Activated naive CD8-positive, alpha-beta T cell treated with anti-CD3 and anti-CD28 coated beads for 36 hours (primary cell): Measurements from ENCODE around the gene TMEM255A. TPM values are rescaled to one million over a fixed set of nuclear protein-coding genes. Genes with fewer than 3 reads are reported as not detected.
A peak's percentile ranks its signal among the peaks of the same experiment; 100 is the strongest.

ENCODE experiments used
- DNase-seq: peaks from one replicate; pipeline ENCODE4 v3.0.0; 2021
- H3K27ac Mint-ChIP-seq: one replicate; pipeline ENCODE4 v1.8.0; 2022; ENCODE audit warnings: mild to moderate bottlenecking, moderate library complexity, mixed read lengths
- H3K27me3 Mint-ChIP-seq: one replicate; pipeline ENCODE4 v1.8.0; 2022; ENCODE audit warnings: mild to moderate bottlenecking, mixed read lengths
- H3K36me3 Mint-ChIP-seq: one replicate; pipeline ENCODE4 v1.8.0; 2021; ENCODE audit warnings: mild to moderate bottlenecking, mixed read lengths
- H3K4me1 Mint-ChIP-seq: one replicate; pipeline ENCODE4 v1.8.0; 2021; ENCODE audit warnings: mixed read lengths
- H3K4me3 Mint-ChIP-seq: one replicate; pipeline ENCODE4 v1.8.0; 2022; ENCODE audit warnings: mild to moderate bottlenecking, moderate library complexity, mixed read lengths
- H3K9me3 Mint-ChIP-seq: one replicate; pipeline ENCODE4 v1.8.0; 2022; ENCODE audit warnings: mixed read lengths
- total RNA-seq, 2 experiments: library from RNA; stranded (reverse); gene quantifications; one replicate each; pipeline ENCODE4 v1.2.3, GENCODE V29; 2021

TMEM255A gene
- total RNA-seq, 2 experiments from 2014 or later, result not detected

DNA sequence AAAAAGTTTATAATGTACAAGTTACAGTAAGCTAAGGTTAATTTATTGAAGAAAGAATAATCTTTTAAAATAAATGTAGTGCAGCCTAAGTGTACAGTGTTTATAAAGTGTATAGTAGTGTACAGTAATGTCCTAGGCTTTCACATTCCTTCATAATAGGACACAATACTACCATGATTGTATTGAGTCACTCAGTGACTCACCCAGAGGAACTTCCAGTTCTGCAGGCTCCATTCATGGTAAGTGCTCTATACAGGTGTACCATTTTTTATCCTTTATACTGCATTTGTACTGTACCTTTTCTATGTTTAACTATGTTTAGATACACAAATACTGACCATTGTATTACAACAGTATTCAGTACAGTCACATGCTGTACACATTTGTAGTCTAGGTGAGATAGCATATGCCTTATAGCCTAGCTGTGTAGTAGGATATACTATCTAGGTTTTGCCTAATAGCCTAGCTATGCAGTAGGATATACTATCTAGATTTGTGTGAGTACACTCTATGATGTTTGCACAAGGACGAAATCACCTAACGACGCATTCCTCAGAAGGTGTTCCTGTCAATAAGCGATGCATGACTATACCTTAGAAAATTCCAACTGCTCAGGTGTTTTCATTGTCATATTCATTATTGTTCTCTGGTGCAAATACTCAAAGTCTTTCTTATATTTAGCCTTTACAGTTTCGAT lies 5.5 kb upstream of the TMEM255A start:
- Mint-ChIP-seq H3K36me3 (no peaks in the 10 kb centered on the region), H3K27me3 (peaks cover 19% of the 10 kb centered on the region), H3K4me3 (no peak overlapping the region), H3K9me3 (no peaks in the 10 kb centered on the region), H3K4me1 (no peaks in the 10 kb centered on the region), H3K27ac (no peak overlapping the region)
- no peak for DNase-seq

DNA sequence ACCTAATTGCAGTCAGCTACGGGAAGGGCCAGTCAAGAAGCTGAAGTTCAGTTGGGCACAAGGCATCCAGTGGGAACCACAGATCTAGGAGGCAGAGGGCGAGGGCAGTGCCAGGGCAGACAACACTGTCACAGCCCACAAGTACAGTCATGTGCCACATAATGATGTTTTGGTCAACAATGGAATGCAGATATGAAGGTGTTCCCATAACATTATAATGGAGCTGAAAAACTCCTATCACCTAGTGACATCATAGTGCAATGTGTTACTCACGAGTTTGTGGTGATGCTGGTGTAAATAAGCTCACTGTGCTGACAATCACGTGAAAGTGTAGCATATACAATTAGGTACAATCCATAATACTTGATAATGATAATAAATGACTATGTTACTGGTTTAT lies 4.5 kb upstream of the TMEM255A start:
- no peak for DNase-seq
- Mint-ChIP-seq H3K36me3 (no peaks in the 10 kb centered on the region), H3K4me1 (no peaks in the 10 kb centered on the region), H3K9me3 (no peaks in the 10 kb centered on the region), H3K27me3 (peaks cover 25% of the 10 kb centered on the region), H3K4me3 (no peak overlapping the region), H3K27ac (no peak overlapping the region)

DNA sequence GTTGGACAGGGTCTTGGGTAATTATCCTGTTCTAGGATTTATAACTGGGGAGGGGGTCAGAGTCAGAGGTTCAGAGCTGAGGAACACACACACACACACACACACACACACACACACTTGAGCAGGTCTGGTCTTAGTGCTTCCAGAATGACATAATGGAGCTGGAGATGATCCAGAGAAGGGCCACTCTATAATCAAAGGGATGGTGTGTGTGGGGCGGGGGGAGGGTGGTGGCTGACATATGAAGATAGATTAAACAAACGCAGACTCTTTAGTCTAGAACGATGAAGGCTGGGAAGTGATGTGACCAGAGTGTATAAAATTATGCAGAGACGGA lies 434 bp upstream of the TMEM255A start:
- Mint-ChIP-seq H3K36me3 (no peaks in the 10 kb centered on the region), H3K4me1 (peaks cover 12% of the 10 kb centered on the region), H3K4me3 (no peak overlapping the region), H3K27me3 (peaks cover 50% of the 10 kb centered on the region), H3K9me3 (no peaks in the 10 kb centered on the region), H3K27ac (no peak overlapping the region)
- DNase-seq, result no peak

DNA sequence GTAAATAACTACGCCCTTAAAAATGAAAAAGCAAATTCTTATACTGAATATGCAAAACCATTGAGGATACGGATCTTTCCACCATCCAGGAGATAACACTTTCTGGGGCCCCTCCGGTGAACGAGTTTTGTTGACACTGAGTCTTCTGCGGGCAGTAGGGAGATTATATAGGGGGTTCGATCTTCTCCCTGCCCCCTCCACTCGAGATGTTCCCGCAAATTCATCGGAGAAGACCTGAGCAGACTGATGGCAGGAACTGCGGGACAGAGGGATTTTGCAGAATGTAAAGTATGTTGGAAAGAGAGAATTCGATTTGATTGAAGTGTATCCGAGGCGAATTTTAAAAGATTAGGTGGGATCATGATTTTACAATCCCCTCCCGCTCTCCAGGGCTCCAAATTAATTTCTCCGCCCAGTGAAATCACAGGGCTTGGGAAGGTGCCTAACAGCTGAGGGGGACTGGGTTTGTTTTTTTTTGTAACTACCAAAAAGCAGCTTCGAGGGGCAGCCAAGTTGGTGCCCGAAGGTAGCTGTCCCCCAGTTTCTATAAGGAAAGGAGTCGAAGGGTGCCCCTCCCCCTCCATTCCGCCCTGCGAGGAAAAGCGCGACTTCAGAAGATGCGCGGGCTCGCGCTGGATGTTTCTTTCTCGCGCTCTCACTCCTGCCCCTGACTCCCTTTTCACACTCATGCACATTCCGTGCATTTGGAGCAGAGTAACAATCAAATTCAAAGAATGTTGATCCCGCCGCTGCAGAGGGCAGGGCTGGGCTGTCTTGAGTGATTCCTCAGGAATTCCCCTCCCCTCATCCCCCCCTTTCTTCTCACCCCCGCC lies 1.2 kb downstream of the TMEM255A start:
- Mint-ChIP-seq H3K36me3 (no peaks in the 10 kb centered on the region), H3K27me3 (peaks cover 54% of the 10 kb centered on the region), H3K4me3 (peak overlapping the region; percentile 80), H3K27ac (peak overlapping the region; percentile 62), H3K9me3 (no peaks in the 10 kb centered on the region), H3K4me1 (peaks cover 15% of the 10 kb centered on the region)
- peak; percentile 5 for DNase-seq

DNA sequence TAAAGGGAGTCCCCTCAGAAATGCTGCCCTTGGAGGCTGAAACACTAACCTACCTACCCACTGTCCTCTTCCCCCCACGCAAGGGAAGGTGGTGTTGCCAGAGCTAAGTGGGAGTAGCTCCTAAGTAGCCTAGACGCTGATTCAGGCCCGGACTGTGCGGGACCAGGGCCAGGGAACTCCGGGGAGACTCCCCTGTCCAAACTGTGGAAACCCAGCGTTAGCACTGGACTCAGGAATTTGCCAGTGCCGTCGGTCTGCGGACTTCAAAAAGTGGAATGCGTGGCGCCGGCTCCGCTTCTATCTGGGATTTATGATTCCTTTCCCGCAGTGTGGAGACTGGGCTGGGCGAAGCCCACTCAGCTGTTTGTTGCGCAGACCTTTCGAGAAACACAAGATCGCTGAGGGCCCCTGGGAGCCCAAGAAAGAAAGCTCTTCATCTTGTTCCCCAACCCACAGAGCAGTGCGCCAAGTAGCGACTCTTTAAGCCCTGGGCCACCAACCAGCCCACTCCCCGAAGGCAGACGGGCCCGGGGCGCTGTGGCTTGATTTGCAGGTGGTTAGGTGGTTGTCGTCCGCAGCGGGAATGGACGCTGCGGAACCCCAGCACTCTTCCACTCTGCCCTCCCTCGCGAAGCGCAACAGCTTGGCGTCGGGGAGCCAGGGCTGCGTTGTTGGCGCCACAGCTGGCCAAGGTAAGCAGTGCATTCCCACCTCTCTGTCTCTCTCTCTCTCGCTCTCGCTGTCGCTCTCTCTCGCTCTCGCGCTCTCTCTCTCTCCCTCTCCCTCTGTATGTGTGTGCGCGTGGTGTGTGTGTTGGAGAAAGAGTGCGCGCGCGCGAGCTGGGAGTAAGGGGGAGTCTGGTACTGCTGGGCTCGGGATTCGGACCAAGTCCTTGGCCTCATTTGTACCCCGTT lies 2.0 kb downstream of the TMEM255A start:
- Mint-ChIP-seq H3K9me3 (no peaks in the 10 kb centered on the region), H3K4me1 (peaks cover 15% of the 10 kb centered on the region), H3K27ac (peak overlapping the region; percentile 62), H3K4me3 (peak overlapping the region; percentile 80), H3K27me3 (peaks cover 54% of the 10 kb centered on the region), H3K36me3 (no peaks in the 10 kb centered on the region)
- peak; percentile 67 for DNase-seq

DNA sequence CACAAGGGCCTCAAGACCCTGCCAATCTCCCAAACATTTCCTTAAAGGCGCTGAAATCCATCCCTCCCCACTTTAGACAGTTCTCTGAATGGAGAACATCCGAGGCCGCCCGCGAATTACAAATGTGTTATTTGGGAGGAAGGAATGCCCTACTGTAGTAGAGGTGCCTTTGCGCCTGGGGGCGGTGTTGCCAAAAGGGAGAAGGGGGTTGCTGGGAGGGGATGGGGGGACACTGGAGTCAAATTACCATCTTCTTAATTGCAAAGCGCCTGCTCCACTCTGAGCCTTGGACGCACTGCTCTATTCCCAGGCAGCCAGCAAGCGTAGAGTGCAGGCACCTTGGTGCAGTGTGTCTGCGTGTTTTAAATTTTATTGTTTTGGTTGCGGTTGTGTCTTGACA lies 2.7 kb downstream of the TMEM255A start:
- H3K4me3 Mint-ChIP-seq, result no peak overlapping the region
- peaks cover 15% of the 10 kb centered on the region for H3K4me1 Mint-ChIP-seq
- no peak for DNase-seq
- peaks cover 51% of the 10 kb centered on the region for H3K27me3 Mint-ChIP-seq
- H3K36me3 Mint-ChIP-seq, result no peaks in the 10 kb centered on the region
- no peaks in the 10 kb centered on the region for H3K9me3 Mint-ChIP-seq
- H3K27ac Mint-ChIP-seq, result no peak overlapping the region

DNA sequence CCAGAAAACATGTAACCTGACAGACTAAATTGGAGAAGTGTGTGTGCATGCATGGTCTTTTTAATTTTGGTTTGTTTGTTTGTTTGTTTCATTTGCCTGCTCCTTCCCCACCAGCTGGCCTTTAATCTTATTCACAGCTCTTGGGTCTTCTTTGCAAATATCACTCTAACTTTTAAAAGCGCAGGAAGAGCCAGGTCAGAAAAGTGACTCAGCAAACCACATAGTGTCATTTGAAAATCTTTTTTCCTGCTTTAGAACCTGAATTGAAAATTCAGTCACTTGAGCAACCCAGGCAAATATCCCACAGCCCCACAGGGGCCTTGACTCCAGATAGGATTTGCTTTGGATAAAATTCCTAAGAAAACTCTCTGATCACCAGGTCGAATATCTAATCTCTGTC lies 4.6 kb downstream of the TMEM255A start:
- Mint-ChIP-seq H3K4me1 (peaks cover 27% of the 10 kb centered on the region), H3K27me3 (peaks cover 37% of the 10 kb centered on the region), H3K4me3 (no peak overlapping the region), H3K9me3 (no peaks in the 10 kb centered on the region), H3K36me3 (no peaks in the 10 kb centered on the region), H3K27ac (no peak overlapping the region)
- no peak for DNase-seq

DNA sequence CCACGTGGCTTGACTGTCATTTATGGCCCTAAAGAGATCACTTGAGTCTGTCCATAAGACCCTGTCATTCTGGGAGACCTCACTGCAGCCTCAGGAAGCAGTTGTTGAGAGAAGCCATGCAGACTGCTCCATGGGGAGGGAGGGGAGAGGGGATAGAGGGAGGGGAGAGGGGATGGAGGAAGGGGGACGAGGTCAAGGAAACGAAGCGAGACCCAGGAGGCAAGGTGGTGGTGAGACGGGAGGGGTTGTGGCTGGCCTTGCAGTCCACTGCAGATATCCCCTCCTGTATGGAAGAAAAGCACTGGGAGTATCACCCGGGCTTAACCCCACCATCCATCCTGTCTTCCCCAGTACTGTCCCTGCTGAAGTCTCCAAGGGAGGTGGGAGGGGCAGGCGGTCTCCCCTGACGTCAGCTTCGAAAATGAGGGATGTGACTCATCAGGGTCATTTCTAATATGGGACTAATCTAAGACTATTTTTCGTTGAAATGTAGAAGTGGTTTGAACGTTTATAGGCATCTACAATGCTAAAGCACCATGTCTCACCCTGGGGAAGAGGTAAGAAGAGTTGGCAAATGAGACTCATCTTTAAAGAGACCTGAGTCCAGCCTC lies 5.6 kb downstream of the TMEM255A start:
- no peak overlapping the region for H3K27ac Mint-ChIP-seq
- peaks cover 27% of the 10 kb centered on the region for H3K4me1 Mint-ChIP-seq
- no peak overlapping the region for H3K4me3 Mint-ChIP-seq
- DNase-seq, result no peak
- no peaks in the 10 kb centered on the region for H3K36me3 Mint-ChIP-seq
- peaks cover 33% of the 10 kb centered on the region for H3K27me3 Mint-ChIP-seq
- H3K9me3 Mint-ChIP-seq, result no peaks in the 10 kb centered on the region

DNA sequence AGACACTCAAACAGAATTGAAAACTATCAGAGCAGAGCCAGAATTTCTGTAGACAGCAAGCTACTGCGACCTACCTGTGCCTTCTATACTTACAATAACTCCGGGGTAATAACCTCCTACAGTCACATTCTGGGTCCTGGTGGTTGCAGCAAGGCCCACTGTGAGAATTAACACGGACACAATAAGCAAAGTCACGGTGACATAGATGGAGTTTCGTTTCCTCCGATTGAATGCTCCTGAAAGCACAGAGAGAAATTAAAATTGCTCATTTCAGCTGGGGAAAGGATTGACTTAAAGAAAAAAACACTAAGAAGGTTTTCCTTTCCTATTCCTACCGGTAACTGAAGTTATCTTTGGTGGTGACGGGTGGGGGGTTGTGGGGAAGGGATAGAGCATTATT lies 7.0 kb downstream of the TMEM255A start:
- no peaks in the 10 kb centered on the region for H3K36me3 Mint-ChIP-seq
- no peaks in the 10 kb centered on the region for H3K9me3 Mint-ChIP-seq
- no peak overlapping the region for H3K4me3 Mint-ChIP-seq
- H3K27ac Mint-ChIP-seq, result no peak overlapping the region
- H3K4me1 Mint-ChIP-seq, result peaks cover 21% of the 10 kb centered on the region
- no peak for DNase-seq
- peaks cover 20% of the 10 kb centered on the region for H3K27me3 Mint-ChIP-seq

DNA sequence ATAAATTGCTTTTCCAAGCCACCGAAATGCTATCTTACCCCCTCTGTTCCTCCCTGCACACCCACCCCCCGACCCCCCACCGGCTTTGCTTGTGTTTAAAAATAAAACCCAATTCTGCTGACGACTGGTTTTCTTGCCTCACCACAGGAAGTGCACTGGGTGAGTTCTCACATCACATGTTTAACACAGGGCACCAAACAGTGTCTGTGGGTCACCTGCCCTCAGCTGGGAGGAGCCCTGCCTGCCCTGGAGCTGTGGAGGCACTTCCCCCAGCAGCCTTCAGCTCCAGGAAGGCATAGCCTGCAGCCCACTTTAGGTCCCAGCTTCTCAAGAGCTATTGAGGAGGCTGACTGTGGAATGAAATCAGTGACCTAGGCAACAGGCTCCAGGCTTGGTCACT lies 8.8 kb downstream of the TMEM255A start:
- H3K9me3 Mint-ChIP-seq, result no peaks in the 10 kb centered on the region
- DNase-seq, result peak; percentile 22
- peaks cover 18% of the 10 kb centered on the region for H3K4me1 Mint-ChIP-seq
- H3K4me3 Mint-ChIP-seq, result no peak overlapping the region
- peaks cover 7% of the 10 kb centered on the region for H3K27me3 Mint-ChIP-seq
- H3K36me3 Mint-ChIP-seq, result no peaks in the 10 kb centered on the region
- peak overlapping the region; percentile 58 for H3K27ac Mint-ChIP-seq

DNA sequence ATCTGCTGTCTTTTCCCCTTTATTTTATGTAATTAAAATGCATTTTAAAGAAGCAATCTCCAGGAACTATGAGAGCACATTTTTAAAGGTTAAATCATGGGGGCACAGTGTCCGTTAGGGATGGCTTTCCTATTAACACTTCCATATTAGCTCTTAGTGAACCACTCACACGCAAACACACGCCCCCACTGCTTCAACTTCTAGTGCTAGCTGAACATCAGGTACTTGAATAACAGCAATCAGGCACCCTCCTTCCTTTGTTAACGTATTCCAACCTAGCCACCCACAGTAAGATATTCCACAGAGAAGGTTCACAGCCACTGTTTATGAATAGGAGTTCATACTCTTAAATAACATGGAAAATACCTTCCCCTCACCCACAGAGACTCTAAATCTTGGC lies 9.3 kb downstream of the TMEM255A start:
- Mint-ChIP-seq H3K9me3 (no peaks in the 10 kb centered on the region), H3K4me1 (peaks cover 17% of the 10 kb centered on the region), H3K36me3 (no peaks in the 10 kb centered on the region), H3K27ac (peak overlapping the region; percentile 6), H3K27me3 (peaks cover 7% of the 10 kb centered on the region), H3K4me3 (no peak overlapping the region)
- no peak for DNase-seq

DNA sequence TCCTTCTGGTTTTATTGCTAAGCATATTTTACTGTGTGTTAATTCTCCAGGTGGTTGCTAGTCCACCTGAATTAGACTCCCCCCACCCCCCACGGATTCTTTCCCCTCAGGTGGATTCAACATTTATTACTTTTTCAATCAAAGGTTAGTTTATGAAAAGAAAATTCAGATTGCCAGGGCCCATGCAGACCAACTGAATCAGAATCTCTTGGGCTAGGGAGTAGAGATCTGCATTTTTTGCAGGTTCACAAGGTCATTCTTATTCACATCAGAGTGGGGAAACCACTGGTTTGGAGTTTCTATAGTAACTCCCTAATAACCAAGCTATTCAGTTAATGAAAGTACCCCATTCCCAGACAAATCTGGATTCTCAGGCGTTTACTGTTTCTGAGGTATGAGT lies 9.8 kb downstream of the TMEM255A start:
- Mint-ChIP-seq H3K9me3 (no peaks in the 10 kb centered on the region), H3K4me1 (peaks cover 14% of the 10 kb centered on the region), H3K36me3 (no peaks in the 10 kb centered on the region), H3K4me3 (no peak overlapping the region), H3K27ac (no peak overlapping the region), H3K27me3 (peaks cover 2% of the 10 kb centered on the region)
- no peak for DNase-seq

DNA sequence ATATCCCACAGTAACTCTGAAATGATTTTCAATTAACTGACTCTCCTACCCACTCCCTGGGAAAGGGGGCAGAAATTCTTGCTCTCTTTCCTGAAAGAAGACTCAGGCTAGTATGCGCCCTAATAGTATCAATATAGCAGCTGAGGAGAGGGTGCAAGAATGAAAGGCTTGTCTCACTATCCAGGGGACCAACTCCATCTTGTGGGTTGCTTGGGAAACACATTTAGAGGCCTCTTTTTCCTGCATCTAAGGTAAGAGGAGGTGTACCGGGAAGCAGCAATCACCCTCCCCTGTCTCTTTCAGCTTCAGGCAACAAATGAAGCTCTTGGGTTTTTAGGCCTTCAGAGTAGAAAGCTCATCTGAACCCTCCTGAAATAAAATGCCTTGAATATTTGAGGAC lies 11.3 kb downstream of the TMEM255A start:
- Mint-ChIP-seq H3K4me3 (no peak overlapping the region), H3K27ac (no peak overlapping the region), H3K9me3 (no peaks in the 10 kb centered on the region), H3K36me3 (no peaks in the 10 kb centered on the region), H3K27me3 (no peaks in the 10 kb centered on the region), H3K4me1 (peaks cover 15% of the 10 kb centered on the region)
- DNase-seq, result no peak

DNA sequence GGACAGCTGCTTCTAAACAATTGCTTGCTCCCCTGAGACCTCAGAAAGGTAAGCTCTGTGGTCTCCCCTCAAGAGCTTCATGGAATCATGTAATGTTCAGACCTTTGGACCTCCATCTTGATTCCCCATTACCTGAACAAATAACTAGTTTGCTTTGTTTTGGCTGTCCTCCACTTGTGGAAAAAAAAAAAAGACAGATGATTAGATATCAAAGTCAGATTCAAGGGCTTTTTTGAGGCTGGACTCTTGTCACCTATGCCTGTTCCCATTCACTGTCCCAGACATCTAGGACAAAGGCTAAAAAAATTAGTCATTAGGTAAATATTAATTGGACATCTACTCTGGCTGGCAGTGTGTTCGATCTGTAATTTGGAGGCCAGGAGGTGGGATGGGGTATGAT lies 13.3 kb downstream of the TMEM255A start:
- Mint-ChIP-seq H3K4me1 (peaks cover 16% of the 10 kb centered on the region), H3K27me3 (no peaks in the 10 kb centered on the region), H3K36me3 (no peaks in the 10 kb centered on the region), H3K27ac (no peak overlapping the region), H3K9me3 (no peaks in the 10 kb centered on the region), H3K4me3 (no peak overlapping the region)
- DNase-seq, result no peak

DNA sequence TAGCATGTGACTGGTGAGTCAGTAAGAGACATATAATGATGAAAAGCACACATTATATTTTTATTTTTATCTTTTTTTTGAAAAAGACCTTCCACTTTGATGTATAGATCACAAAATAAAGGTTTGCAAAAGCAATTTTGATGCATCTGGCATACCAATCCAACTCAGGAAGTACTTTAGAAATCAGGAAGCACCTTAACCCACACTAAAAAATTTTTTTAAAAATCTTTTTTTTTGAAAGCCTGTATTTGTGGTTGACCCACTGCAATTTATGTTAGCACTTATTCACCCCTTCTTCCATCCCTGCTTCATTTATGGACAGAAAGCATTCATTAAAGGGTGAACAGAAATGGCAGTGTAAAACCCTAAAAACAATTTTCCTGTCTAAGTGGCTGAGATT lies 16.6 kb downstream of the TMEM255A start:
- Mint-ChIP-seq H3K27ac (no peak overlapping the region), H3K4me1 (peaks cover 5% of the 10 kb centered on the region), H3K36me3 (no peaks in the 10 kb centered on the region)

More for the DNA sequence above, 16.6 kb downstream of the TMEM255A start:
- Mint-ChIP-seq H3K4me3 (no peak overlapping the region), H3K27me3 (no peaks in the 10 kb centered on the region), H3K9me3 (peaks cover 2% of the 10 kb centered on the region)
- no peak for DNase-seq
